PFSK-1 (cell line): ENCODE results near the gene PRM3.

ENCODE experiments used
- POLR2AphosphoS5 ChIP-seq: IDR thresholded peaks from 2 replicates; pipeline ENCODE4 v1.6.1; 2012; ENCODE audit warnings: low read depth, mild to moderate bottlenecking, control low read depth, low read length, moderate library complexity
- SIN3A ChIP-seq: IDR thresholded peaks from 2 replicates; pipeline ENCODE4 v1.6.1; 2012; ENCODE audit warnings: mild to moderate bottlenecking, low read length, moderate library complexity, borderline replicate concordance; ENCODE audit not compliant: insufficient read depth
- TAF1 ChIP-seq: IDR thresholded peaks from 2 replicates; pipeline ENCODE4 v1.6.1; 2012; ENCODE audit warnings: low read length, control low read depth, borderline replicate concordance; ENCODE audit not compliant: insufficient read depth

DNA sequence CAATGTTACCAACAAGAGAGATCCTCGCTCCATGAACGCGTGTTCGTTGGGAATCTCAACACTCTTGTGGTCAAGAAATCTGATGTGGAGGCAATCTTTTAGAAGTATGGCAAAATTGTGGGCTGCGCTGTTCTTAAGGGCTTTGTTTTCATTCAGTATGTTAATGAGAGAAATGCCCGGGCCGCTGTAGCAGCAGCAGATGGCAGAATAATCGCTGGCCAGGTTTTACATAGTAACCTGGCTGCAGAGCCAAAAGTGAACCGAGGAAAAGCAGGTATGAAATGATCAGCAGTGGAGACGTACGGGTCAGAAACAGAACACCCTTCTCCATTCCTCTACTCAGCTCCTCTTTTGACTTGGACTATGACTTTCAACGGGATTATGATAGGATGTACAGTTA lies 30.8 kb downstream of the PRM3 start:
- TF ChIP-seq SIN3A (no peak), POLR2AphosphoS5 (no peak), TAF1 (no peak)
